Parathyroid adenoma (tissue), 2 donors: ENCODE data around the gene GEN1.

Source experiments
- H2AFZ ChIP-seq: fragments of 300-600 bp; sonication (generic); one replicate; pipeline ENCODE4 v1.7.0; 2017; ENCODE audit warnings: antibody characterized with exemption, mild to moderate bottlenecking
- H3K27ac ChIP-seq: fragments of 300-600 bp; sonication (generic); one replicate; pipeline ENCODE4 v1.7.0; 2017
- H3K27me3 ChIP-seq: fragments of 300-600 bp; sonication (generic); one replicate; pipeline ENCODE4 v1.7.0; 2017; ENCODE audit warnings: low read length; ENCODE audit not compliant: control insufficient read depth, insufficient read depth
- H3K36me3 ChIP-seq: fragments of 300-600 bp; sonication (generic); one replicate; pipeline ENCODE4 v1.7.0; 2017; ENCODE audit warnings: low read length; ENCODE audit not compliant: control insufficient read depth, insufficient read depth
- H3K4me1 ChIP-seq: fragments of 300-600 bp; sonication (generic); one replicate; pipeline ENCODE4 v1.7.0; 2017; ENCODE audit warnings: control low read depth
- H3K4me2 ChIP-seq: fragments of 300-600 bp; sonication (generic); one replicate; pipeline ENCODE4 v1.7.0; 2017; ENCODE audit warnings: low read length
- H3K4me3 ChIP-seq: fragments of 300-600 bp; sonication (generic); one replicate; pipeline ENCODE4 v1.7.0; 2017; ENCODE audit warnings: low read depth, low read length
- H3K79me2 ChIP-seq: fragments of 300-600 bp; sonication (generic); one replicate; pipeline ENCODE4 v1.7.0; 2017; ENCODE audit warnings: control low read depth
- H3K9ac ChIP-seq: fragments of 300-600 bp; sonication (generic); one replicate; pipeline ENCODE4 v1.7.0; 2017; ENCODE audit warnings: mild to moderate bottlenecking
- H3K9me3 ChIP-seq: fragments of 300-600 bp; sonication (generic); one replicate; pipeline ENCODE4 v1.7.0; 2017; ENCODE audit warnings: low read length; ENCODE audit not compliant: control insufficient read depth
- CTCF ChIP-seq: fragments of 300-600 bp; sonication (generic); IDR thresholded peaks from one replicate; pipeline ENCODE4 v1.7.0; 2017; ENCODE audit warnings: antibody characterized with exemption, mild to moderate bottlenecking
- donor health status: primary hyperparathyroidism.

GEN1 gene

GRCh38 chr2:17830053-17831034 is 76.4 kb downstream of the GEN1 start:
- Histone ChIP-seq H3K36me3 (no peaks in the 10 kb centered on the region), H3K79me2 (no peaks in the 10 kb centered on the region), H3K9me3 (no peaks in the 10 kb centered on the region), H3K27me3 (no peaks in the 10 kb centered on the region), H3K9ac (no peak overlapping the region), H2AFZ (peak overlapping the region; percentile 54), H3K4me3 (no peak overlapping the region), H3K4me2 (peak overlapping the region; percentile 55), H3K4me1 (no peaks in the 10 kb centered on the region), H3K27ac (no peak overlapping the region)
- peak; percentile 83 for TF ChIP-seq CTCF

GRCh38 chr2:17835516-17835915 is 81.6 kb downstream of the GEN1 start:
- no peaks in the 10 kb centered on the region for H3K36me3 ChIP-seq

More at GRCh38 chr2:17835516-17835915, 81.6 kb downstream of the GEN1 start:
- no peaks in the 10 kb centered on the region for H3K4me1 ChIP-seq
- no peak overlapping the region for H3K27ac ChIP-seq
- no peak overlapping the region for H3K4me3 ChIP-seq
- H2AFZ ChIP-seq: no peak overlapping the region
- no peaks in the 10 kb centered on the region for H3K27me3 ChIP-seq
- TF ChIP-seq CTCF: no peak
- H3K4me2 ChIP-seq: no peak overlapping the region
- no peak overlapping the region for H3K9ac ChIP-seq
- no peaks in the 10 kb centered on the region for H3K79me2 ChIP-seq
- H3K9me3 ChIP-seq: no peaks in the 10 kb centered on the region
